HG02973 (cell line): ENCODE measurements around the gene TAS1R2.

Source experiments
- ATAC-seq: cut with Tn5 transposase; IDR thresholded peaks from one replicate; pipeline ENCODE4 v1.9.1; 2021; ENCODE audit warnings: moderate library complexity; ENCODE audit not compliant: unreplicated experiment

Gene TAS1R2

GRCh38 chr1:18803151-18803791, 56.2 kb downstream of the TAS1R2 start:
- no peak for ATAC-seq

GRCh38 chr1:18802231-18802630, 57.2 kb downstream of the TAS1R2 start:
- no peak for ATAC-seq

- no peak for ATAC-seq
These were observed 59.2 kb downstream of the TAS1R2 start for GRCh38 chr1:18800258-18800657.

- no peak for ATAC-seq
These were observed 60.0 kb downstream of the TAS1R2 start for GRCh38 chr1:18799454-18799853.

GRCh38 chr1:18798946-18799345, 60.5 kb downstream of the TAS1R2 start:
- no peak for ATAC-seq

GRCh38 chr1:18798533-18798932, 60.9 kb downstream of the TAS1R2 start:
- no peak for ATAC-seq

- no peak for ATAC-seq
These were observed 62.5 kb downstream of the TAS1R2 start for GRCh38 chr1:18796950-18797349.

- ATAC-seq, result no peak
These were observed 64.3 kb downstream of the TAS1R2 start for GRCh38 chr1:18795002-18795689.

GRCh38 chr1:18794561-18794960, 64.9 kb downstream of the TAS1R2 start:
- no peak for ATAC-seq

- ATAC-seq, result no peak
These were observed 65.4 kb downstream of the TAS1R2 start for GRCh38 chr1:18794051-18794450.

GRCh38 chr1:18793164-18793563, 66.3 kb downstream of the TAS1R2 start:
- ATAC-seq, result no peak

- no peak for ATAC-seq
These were observed 66.7 kb downstream of the TAS1R2 start for GRCh38 chr1:18792747-18793146.
